Left lung (tissue), 10 donors: ENCODE results near the gene CHD2. TPM values are rescaled to one million over a fixed set of nuclear protein-coding genes. Genes with fewer than 3 reads are reported as not detected.

Experiments used
- ATAC-seq: fragments of 200-7000 bp; cut with Tn5 transposase; one replicate; pipeline ENCODE4 v1.9.1; 2020; ENCODE audit warnings: moderate library complexity
- DNase-seq, 4 donors: peaks; one replicate each; pipeline ENCODE4 v3.0.0-alpha.2; 2013 to 2020
- H3K27ac ChIP-seq, 2 donors: fragments of 200-600 bp; sonication (generic) in 1 of 2; one replicate each; pipeline versions ENCODE4 v1.5.0 to v1.8.0; 2020 to 2021
- H3K27me3 ChIP-seq, 2 donors: fragments of 200-600 bp; sonication (generic) in 1 of 2; one replicate each; pipeline versions ENCODE4 v1.5.0 to v1.8.0; 2020 to 2021
- H3K36me3 ChIP-seq, 2 donors: fragments of 200-600 bp; sonication (generic) in 1 of 2; one replicate each; pipeline versions ENCODE4 v1.5.0 to v1.8.0; 2020 to 2021
- H3K4me1 ChIP-seq, 2 donors: fragments of 200-600 bp; one replicate each; pipeline ENCODE4 v1.8.0; 2021
- H3K4me3 ChIP-seq, 2 donors: fragments of 200-600 bp; sonication (generic) in 1 of 2; one replicate each; pipeline versions ENCODE4 v1.5.0 to v1.8.0; 2020 to 2021; ENCODE audit warnings: mild to moderate bottlenecking in 1 of 2
- H3K9me3 ChIP-seq, 2 donors: fragments of 200-600 bp; sonication (generic) in 1 of 2; one replicate each; pipeline versions ENCODE4 v1.5.0 to v1.8.0; 2020 to 2021
- intact Hi-C, 2 donors: fragments of 100-400 bp; cut with DNase I; formaldehyde crosslinking; loops; one replicate each; pipeline versions ENCODE4 v1.11.2 to v1.14.2; 2022
- polyA plus RNA-seq, 6 donors: library from polyadenylated mRNA; unstranded; fragments of 120-200 nt; gene quantifications; one replicate each; pipeline ENCODE4 v1.2.1, GENCODE V29; 2013; ENCODE audit not compliant: insufficient read length in 6 of 6
- total RNA-seq, 2 donors: library from RNA; stranded (reverse); fragmentation: NEBNext Ultra II Directional; extraction: Animal tissue kit (Norgen Biotek cat#: 25700); gene quantifications; one replicate each; pipeline ENCODE4 v1.2.1, GENCODE V29; 2021
- TF ChIP-seq, protein P1 (sequence below), 2 donors: fragments of 200-600 bp; sonication (generic) in 1 of 2; IDR thresholded peaks; one replicate each; pipeline versions ENCODE4 v1.5.0 to v1.8.0; 2021; ENCODE audit warnings: antibody characterized with exemption in 2 of 2
- donor health status: DM: no; HTN: yes; CAD: no.
- donor health status: DM: no; HTN: no; CAD: no.

Gene CHD2
- total and polyA plus RNA-seq, 8 donors: 120 to 152 (median 130) TPM

DNA sequence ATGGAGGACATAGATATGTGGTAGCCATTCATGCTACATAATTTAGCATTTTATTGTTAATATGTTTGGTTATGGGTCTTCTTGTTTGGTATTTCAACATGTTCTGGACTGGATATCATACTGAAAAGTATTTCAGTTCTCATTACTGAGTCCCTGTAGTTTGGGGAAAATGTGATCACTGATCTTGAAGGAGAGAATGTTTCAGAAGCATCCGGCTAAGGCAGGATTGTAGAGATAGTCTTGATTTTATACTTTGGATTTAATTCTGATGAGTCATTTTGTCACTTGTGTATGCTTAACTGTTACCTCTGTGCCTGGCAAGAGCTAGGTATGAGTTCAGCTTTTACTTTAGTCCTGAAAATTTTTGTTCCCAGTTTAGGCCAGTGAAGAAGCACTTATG lies 7.1 kb downstream of the CHD2 start:
- peaks cover 53 to 83% of the 10 kb centered on the region in 2 donors for H3K4me1 ChIP-seq
- no peak overlapping the region for H3K4me3 ChIP-seq
- intact Hi-C loops: loop anchor here in 1 of 2 donors (5.0 kb wide), 1 partner anchor 100 kb away; no protein-coding TSS in a partner anchor
- ATAC-seq (no peak), DNase-seq (no peak)
- no peaks in the 10 kb centered on the region for H3K9me3 ChIP-seq
- H3K36me3 ChIP-seq: no peaks in the 10 kb centered on the region
- no peaks in the 10 kb centered on the region for H3K27me3 ChIP-seq
- H3K27ac ChIP-seq: peak overlapping the region; percentile 98 to 99
- TF ChIP-seq, protein P1, sequence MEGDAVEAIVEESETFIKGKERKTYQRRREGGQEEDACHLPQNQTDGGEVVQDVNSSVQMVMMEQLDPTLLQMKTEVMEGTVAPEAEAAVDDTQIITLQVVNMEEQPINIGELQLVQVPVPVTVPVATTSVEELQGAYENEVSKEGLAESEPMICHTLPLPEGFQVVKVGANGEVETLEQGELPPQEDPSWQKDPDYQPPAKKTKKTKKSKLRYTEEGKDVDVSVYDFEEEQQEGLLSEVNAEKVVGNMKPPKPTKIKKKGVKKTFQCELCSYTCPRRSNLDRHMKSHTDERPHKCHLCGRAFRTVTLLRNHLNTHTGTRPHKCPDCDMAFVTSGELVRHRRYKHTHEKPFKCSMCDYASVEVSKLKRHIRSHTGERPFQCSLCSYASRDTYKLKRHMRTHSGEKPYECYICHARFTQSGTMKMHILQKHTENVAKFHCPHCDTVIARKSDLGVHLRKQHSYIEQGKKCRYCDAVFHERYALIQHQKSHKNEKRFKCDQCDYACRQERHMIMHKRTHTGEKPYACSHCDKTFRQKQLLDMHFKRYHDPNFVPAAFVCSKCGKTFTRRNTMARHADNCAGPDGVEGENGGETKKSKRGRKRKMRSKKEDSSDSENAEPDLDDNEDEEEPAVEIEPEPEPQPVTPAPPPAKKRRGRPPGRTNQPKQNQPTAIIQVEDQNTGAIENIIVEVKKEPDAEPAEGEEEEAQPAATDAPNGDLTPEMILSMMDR (IDR thresholded peaks at IDR 0.05): no peak

DNA sequence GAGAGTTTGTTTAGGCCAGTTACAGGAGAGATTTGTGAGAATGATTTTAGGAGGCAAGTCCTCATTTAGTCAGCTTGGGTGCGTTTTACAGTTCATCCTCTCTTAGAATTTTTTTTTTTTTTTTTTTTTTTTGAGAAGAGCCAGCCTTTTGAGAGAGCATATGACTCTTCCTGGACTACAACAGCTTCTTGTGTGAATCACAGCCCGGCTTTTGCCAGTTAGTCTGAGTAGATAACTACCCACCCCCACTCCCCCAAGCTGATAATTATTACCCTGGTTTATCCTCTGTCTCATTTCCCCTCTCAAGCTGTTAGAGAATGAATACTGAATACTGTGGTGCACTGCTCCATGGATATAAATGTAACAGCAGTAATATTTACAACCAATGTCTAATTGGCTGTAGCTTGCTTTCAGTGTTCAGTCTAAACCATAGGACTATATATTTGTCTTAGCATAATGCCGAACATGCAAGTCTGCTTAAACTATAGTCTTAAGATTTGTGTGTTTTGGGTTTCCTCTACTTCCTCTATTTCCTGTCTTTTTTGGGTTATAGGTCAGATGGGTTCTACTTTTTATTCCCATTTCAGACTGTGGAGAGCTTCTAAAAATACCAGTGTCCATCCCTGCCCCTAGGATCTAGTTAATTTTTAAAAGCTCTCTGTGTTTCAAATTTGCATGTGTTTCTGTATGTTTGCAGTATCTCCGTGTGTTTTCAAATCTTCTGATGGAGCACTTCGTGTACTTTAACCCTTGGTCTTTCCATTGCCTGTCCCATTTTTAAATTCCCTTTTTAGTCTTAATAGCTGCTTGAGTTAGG lies 8.0 kb downstream of the CHD2 start:
- DNase-seq (no peak), ATAC-seq (peak; percentile 1)
- TF ChIP-seq, protein P1 (IDR thresholded peaks at IDR 0.05): no peak
- Histone ChIP-seq H3K4me3 (peak overlapping the region in 1 of 2 donors; percentile 7), H3K27ac (peak overlapping the region; percentile 98 to 99), H3K36me3 (no peaks in the 10 kb centered on the region), H3K27me3 (no peaks in the 10 kb centered on the region), H3K9me3 (no peaks in the 10 kb centered on the region), H3K4me1 (peaks cover 57 to 86% of the 10 kb centered on the region in 2 donors)
- intact Hi-C loops: loop anchor here in 1 of 2 donors (5.0 kb wide), 1 partner anchor 101 kb away; no protein-coding TSS in a partner anchor

DNA sequence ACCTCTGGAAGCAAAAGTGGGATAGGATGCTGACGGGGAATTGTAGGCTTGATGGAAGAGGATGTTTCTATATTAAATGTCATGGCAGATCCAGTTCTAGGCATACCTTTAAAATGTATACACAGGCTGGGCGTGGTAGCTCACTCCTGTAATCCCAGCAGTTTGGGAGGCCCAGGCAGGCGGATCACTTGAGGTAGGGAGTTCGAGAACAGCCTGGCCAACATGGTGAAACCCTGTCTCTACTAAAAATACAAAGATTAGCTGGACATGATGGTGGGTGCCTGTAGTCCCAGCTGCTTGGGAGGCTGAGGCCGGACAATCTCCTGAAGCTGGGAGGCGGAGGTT lies 8.6 kb downstream of the CHD2 start:
- Histone ChIP-seq H3K9me3 (no peaks in the 10 kb centered on the region), H3K4me3 (no peak overlapping the region), H3K36me3 (no peaks in the 10 kb centered on the region), H3K27ac (peak overlapping the region; percentile 98 to 99), H3K4me1 (peaks cover 62 to 91% of the 10 kb centered on the region in 2 donors), H3K27me3 (no peaks in the 10 kb centered on the region)
- TF ChIP-seq, protein P1 (IDR thresholded peaks at IDR 0.05): no peak
- intact Hi-C loops: loop anchor here in 1 of 2 donors (5.0 kb wide), 1 partner anchor 101 kb away; no protein-coding TSS in a partner anchor
- ATAC-seq (no peak), DNase-seq (no peak)

DNA sequence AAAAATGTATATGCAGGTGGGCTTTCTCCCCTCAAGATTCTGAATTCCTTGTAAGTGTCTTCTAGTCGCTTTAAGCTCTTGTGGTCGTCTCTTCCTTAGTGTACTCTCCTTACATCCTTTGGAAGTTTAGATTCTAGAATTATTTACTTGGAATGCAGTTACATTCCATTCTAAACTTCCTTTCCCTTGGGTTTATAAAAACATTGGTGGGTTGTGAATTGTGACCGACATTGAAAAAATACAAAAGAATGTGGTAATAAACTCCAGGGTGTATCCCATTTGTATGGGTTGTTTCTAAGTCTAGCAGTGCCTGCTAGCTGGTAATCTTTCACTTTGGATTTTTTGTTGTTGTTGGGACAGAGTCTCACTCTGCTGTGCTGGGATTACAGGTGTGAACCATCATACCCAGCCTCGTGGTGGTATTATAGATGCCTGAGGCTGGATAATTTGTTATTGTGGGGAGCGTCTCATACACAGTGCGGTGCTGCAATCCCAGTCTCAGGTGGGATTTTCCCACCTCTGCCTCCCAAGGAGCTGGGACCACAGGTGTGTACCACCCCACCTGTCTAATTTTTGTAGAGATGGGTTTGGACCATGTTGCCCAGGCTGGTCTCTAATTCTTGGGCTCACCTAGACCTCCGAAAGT lies 9.1 kb downstream of the CHD2 start:
- TF ChIP-seq, protein P1 (IDR thresholded peaks at IDR 0.05): no peak
- no peaks in the 10 kb centered on the region for H3K27me3 ChIP-seq
- H3K27ac ChIP-seq: peak overlapping the region; percentile 98 to 99
- H3K36me3 ChIP-seq: no peaks in the 10 kb centered on the region
- intact Hi-C loops: loop anchor here in 1 of 2 donors (5.0 kb wide), 1 partner anchor 102 kb away; no protein-coding TSS in a partner anchor
- H3K4me3 ChIP-seq: no peak overlapping the region
- ATAC-seq (no peak), DNase-seq (no peak)
- H3K9me3 ChIP-seq: no peaks in the 10 kb centered on the region
- H3K4me1 ChIP-seq: peaks cover 68 to 95% of the 10 kb centered on the region in 2 donors

DNA sequence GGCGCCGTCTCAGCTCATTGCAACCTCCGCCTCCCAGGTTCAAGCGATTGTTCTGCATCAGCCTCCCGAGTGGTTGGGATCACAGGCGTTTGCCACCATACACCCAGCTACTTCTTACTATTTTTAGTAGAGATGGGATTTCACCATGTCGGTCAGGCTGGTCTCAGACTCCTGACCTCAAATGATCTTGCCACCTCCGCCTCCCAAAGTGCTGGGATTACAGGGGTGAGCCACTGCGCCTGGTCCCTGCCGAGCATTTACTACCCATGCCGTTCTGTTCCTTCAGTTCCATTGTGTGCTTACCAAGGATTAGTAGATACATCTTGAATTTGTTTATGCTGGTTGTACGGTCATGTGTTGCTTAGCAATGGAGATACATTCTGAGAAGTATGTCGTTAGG lies 10.3 kb downstream of the CHD2 start:
- ATAC-seq: no peak
- TF ChIP-seq, protein P1 (IDR thresholded peaks at IDR 0.05): no peak
- Histone ChIP-seq H3K9me3 (no peaks in the 10 kb centered on the region), H3K4me1 (peaks cover 75 to 100% of the 10 kb centered on the region in 2 donors), H3K27me3 (no peaks in the 10 kb centered on the region), H3K4me3 (no peak overlapping the region), H3K27ac (peak overlapping the region; percentile 53 to 90), H3K36me3 (no peaks in the 10 kb centered on the region)
- DNase-seq: no peak
- intact Hi-C loops: no loop called here
